Stimulated activated CD4-positive, alpha-beta T cell treated with anti-CD3 and anti-CD28 coated beads, TNF-alpha, amount 100 ng/mL, for 1 hour (primary cell): ENCODE data around the gene ST3GAL3.
"Not testable (repeated sequence)": the region's sequence is repeated elsewhere in the genome, so short reads cannot be mapped to it uniquely, and the experiment has no call there.

Experiments used
- DNase-seq, 3 donors: peaks; one replicate each; pipeline ENCODE4 v3.0.0-alpha.2; 2020; ENCODE audit warnings: low read depth in 3 of 3, low spot score in 1 of 3

ST3GAL3 gene

DNA sequence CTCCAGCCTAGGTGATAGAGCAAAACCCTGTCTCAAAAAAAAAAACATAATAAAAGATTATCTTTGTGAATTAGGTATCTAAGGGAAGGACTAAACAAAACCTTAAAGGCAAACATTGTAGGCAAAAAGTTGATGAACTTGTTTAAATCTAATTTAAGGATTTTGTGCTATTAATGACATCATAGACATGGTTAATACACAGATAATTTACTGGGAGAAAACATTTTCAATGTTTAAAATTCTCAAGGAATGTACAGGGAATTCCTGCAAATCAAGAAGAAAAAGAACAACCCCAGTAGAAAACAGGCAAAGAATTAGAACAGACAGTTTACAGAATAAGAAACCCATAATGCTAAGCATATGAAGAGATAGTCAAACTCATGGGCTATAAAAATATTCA lies 47.6 kb downstream of the ST3GAL3 start:
- DNase-seq = no peak

DNA sequence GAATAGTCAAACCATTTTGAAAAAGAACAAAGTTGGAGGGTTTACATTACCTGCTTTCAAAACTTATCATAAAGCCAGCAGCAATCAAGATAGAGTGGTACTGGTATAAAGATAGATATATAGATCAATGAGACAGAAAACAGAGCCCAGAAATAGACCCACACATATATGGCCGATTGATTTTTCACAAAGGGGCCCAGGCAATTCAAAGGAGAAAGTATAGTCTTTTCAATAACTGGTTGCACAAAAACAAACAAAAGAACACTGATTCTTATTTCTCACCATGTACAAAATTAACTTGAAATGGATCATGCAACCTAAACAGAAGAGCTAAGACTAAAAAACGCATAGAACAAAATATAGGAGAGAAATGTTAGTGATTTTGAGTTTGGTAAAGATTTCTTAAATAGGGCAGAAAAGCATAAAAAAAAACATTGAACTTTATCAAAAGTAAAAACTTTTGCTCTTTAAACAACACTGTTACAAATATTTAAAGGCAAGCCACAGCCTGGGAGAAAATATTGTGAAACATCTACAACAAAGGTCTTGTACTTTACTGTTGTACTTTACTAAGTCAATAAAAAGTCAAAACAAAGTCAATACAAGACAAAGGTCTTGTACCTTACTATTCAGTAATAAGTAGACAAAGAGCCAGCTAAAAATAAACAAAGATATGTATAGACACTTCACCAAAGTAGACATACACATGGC lies 50.2 kb downstream of the ST3GAL3 start:
- no peak for DNase-seq

DNA sequence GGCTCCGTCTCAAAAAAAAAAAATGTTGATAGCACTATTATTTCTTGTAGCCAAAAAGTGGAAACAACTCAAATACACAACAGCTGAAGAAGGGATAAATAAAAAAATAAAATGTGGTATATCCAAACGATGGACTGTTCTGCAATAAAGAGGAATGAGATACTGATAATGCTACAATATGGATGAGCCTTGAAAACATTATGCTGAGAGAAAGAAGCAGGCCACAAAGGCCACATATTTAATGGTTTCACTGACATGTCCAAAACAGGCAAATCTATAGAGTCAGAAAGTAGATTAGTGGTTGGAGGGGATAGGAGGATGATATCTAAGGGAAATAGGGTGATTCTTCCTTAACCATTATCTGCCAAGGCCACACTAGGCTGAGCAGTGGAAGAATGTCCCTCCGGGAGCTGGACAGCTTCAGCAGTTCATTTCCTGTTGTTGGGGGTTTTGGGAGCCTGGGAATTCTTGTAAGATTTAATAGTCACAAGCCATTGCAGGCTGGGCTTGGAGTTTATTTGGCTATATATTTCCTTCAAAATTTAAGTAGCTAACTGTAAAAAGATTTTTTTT lies 53.5 kb downstream of the ST3GAL3 start:
- no peak for DNase-seq

DNA sequence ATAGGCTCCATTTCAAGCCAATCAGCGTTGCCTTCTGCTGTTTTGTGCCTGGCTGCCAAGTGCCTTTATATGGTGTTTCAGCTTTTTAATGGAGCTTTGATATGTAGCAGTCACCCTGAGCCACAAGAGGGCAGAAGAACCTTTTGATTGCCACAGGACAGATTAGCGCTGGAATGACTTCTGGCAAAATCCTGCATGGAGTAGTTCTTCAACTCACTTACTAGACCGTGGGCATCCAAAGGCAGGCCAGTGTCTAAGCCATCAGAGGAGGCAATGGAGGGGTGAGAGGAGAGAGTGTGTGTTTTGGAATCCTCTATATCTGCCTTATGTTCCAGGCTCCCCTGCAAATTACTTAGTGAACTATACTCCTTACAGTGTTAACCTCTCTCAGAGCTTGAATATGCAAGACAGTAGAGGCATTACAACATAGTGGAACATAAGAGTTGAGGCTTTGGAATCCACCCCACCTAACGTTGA lies 56.2 kb downstream of the ST3GAL3 start:
- DNase-seq = peak in 1 of 3 donors; percentile 3

DNA sequence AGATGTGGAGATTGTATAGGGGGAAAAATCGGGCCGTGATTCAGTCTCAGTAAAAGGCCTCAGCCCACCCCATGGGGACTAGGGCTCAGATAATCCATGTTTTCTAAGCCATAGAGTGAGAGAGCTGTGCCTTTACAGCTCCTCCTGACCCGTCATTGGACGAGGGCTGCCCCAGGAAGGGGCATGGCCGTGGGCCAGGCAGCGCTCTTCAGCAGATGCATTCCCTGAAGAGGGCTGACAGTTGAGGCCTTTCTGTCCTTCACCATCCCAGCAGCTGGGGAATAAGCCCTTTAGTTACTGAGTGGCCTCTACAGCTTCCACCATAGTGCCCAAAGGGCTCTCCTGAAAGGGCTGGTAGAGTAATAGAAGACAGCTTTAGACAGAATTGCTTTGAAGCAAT lies 57.2 kb downstream of the ST3GAL3 start:
- no peak for DNase-seq

DNA sequence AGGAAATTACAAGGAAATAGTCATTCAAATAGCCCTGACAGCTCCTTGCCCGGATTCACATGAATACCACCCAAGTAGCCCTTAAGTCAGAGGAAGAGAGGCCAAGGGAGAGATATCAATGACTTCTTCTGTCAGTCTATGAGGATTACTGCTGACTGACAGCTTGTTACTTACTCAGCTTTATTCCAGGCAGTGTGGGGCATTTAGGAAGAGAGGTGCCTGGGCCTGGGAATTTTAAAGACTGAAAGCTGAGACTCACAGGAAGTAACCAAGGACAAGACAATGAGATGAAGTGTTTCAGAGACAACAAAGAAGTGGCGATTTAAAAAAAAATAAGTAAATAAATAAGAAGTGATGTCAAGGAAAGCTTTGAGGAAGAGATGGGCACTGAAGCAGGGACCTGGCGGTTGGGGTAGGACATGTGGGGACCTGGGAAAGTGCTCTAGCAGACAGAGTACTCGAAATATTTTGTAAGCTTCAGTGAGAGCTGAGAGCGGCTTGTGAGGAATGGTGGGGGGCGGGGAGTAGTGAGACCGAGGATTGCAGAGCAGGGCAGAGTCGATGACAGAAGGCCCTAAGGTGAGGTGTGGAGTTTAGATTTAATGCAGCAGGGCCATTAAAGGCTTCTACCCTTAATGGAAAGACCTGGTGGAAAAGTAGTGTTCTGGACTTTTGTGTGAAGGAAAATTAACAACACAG lies 58.9 kb downstream of the ST3GAL3 start:
- no peak for DNase-seq

DNA sequence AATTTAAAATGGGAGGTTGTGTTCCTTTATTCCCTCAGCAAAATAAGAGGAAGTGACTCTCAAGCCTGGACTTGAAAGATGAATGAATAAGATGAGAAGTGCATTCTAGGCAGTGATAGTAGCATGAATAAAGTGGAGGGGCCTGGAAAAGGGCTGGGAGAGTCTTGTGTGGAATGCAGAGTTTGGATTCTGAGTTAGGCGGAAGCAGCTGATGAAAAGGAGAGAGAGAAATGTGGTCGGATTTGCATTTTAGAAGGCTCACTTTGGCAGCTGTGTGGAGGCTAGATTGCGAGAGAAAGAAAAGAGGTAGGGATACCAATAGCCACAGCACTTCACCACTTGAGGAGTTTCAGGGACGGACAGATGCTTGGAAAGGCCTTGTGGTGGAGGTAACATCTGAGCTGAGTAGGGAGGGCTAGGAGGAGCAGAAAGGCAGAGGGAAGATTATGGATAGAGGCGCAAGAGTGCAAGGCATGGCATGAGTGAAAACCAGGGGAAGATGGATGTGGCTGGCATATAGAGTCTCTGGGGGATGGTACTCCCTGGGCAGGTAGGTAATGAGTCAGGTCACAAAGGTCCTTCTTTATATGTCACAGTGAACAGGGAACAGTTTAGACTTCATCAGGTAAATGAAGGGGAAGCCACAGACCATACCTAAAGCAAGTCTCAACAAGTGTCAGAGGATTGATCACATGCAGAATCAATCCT lies 59.6 kb downstream of the ST3GAL3 start:
- no peak for DNase-seq

DNA sequence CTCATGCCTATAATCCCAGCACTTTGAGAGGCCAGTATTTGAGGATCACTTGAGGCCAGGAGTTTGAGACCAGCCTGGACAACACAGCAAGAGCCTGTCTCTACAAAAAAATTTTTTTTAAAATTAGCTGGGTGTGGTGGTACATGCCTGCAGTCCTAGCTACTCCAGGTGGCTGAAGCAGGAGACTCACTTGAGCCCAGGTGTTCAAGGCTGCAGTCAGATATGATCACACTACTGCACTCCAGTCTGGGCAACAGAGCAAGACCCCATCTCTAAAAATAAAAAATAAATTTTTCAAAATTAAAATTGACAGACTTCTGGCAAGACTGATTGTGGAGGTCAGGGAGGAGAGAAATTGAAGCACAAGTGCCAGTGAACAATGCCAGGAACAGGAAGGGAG lies 60.8 kb downstream of the ST3GAL3 start:
- DNase-seq = no peak

DNA sequence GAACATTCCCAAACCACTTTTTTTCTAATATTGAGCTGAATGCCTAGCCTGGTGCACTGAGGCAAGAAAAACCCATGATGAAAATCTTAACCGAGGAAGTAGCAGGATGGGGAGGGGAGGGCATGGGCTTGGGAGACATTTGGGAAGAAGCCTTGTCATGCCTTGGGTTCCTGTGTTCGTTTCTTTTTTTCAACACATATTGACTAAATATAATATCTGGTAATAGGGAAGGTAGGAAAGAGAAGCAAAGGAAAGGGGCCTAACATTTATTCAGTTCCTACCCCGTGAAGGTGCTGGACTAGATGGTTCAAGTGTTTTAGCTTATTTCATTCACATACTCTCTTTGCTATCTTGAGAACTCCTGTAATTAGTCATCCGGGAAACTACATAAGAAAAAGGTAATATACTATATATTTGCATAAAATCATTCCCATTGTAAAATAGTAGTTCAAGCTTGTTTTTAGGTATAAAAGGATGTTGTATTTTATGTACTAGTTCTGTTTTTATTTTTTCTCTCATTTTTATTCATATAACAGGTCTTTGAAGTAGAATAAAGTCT lies 62.1 kb downstream of the ST3GAL3 start:
- no peak for DNase-seq

DNA sequence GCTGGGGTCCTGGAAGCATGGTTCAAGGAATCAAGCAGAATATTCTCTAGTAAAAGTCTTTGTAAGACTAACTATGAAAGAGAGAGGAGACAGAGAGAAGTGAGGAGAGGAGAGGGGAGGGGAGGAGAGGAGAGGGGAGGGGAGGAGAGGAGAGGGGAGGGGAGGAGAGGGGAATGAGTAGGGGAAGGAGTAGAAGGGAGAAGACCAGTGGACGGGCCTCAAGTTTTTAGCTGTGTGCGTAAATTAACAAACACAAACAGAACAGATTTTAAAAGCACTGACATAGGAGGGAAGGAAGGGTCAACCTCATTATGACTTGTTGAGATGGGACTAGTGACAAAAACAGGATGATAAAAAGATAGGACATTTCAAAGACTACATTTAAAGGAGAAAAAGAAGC lies 62.8 kb downstream of the ST3GAL3 start:
- no peak for DNase-seq

DNA sequence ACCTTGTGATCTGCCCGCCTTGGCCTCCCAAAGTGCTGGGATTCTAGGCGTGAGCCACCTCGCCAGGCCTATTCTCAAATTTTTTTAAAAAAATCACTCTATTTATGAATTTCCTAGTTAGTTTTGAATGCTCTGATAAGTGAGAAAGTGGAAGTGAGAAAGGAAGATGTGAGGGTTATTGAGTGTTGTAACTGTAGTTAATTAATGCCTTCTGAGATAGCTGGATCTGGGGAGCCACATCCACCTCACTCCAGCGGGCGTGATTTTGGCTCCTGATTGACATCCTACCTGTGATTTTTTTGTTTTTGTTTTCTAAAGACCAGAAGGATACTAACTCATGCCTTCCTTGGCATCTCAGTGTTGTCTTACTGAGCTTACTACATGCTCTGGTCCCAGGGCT lies 65.6 kb downstream of the ST3GAL3 start:
- no peak for DNase-seq

DNA sequence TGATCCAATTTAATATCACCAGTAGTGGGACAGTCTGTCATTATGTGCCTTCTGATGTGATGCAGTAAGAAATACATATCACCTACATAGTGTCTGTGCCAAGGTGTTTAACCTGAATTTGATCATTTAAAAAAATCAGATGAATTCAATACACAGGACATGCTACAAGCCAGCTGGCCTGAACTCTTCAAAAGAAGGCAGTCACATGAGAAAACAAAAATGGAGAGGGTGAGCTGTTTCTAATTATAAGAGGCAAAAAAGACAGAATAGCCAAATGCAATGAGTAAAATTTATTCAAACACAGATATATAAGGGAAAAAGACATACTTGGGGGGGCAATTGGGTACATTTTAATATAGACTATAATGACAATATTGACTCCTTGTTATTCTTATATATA lies 66.5 kb downstream of the ST3GAL3 start:
- DNase-seq = no peak

DNA sequence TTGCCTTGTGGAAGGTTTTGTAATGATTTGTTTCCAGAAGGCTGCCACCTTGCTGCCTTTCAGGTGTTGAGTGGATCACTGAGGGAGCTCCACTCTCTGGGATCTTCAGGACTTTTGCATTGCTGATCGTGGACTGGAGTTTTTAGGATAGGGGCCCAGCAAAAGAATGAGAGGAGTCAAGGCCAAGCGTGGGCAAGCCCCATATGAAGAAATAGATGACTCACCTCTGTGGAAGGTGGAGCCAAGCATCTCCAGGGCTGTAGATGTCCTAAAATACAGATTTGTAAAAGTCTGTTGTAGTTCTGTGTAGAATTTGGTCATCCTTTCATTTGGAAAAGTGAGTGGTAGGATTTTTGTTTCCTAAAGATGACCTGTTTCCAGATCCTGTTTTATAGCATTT lies 67.0 kb downstream of the ST3GAL3 start:
- no peak for DNase-seq

DNA sequence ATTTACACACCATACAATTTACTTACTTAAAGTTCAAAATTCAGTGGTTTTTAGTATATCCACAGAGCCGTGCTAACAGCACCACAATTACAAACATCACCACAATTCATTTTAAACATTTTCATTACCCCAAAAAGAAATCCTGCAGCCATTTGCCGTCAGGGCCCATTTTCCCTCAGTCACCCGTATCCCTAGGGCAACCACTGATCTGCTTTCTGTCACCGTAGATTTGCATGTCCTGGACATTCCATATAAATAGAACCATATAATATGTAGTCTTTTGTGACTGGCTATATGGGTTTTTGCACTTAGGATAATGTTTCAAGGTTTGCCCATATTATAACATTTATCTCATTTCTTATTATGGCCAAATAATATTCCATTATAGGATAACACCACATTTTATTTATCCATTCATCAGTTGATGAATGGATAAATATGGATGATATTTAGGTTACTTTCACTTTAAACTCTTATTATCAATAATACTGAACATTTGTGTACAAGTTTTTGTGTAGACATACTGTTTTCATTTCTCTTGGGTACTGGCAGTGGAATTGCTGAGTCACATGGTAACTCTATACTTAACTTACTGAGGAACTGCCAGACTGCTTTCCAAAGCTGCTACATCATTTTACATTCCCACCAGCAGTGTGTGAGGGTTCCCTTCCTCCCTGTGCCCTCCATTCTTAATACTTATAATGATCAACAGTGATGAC lies 68.9 kb downstream of the ST3GAL3 start:
- DNase-seq = no peak

DNA sequence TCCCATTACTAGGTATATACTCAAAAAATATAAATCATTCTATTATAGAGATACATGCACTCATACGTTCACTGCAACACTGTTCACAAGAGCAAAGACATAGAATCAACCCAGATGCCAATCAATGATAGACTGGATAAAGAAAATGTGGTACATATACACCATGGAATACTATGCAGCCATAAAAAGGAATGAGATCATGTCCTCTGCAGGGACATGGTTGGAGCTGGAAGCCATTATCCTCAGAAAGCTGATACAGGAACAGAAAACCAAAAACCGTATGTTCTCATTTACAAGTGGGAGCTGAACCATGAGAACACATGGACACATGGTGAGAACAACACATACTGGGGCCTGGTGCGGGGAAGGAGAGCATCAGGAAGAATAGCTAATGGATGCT lies 70.6 kb downstream of the ST3GAL3 start:
- not testable (repeated sequence) for DNase-seq

DNA sequence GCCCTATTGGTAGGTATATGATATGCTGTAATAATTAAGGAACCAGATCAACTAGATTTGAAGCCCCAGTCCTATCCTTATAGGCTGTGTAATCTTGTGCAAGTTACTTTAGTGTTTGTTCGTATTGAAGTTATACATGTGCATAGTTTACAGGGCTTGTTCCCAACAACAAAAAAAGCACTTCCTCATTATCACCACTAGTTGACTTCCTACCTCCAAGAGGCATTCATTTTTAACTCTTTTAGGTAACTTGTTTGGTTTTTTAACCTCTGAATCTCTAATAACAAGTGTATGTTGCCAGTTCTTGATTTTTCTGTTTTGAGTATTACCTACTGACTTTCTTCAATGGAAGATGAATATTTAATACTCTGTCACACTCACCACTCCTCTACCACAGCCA lies 71.9 kb downstream of the ST3GAL3 start:
- DNase-seq = no peak

DNA sequence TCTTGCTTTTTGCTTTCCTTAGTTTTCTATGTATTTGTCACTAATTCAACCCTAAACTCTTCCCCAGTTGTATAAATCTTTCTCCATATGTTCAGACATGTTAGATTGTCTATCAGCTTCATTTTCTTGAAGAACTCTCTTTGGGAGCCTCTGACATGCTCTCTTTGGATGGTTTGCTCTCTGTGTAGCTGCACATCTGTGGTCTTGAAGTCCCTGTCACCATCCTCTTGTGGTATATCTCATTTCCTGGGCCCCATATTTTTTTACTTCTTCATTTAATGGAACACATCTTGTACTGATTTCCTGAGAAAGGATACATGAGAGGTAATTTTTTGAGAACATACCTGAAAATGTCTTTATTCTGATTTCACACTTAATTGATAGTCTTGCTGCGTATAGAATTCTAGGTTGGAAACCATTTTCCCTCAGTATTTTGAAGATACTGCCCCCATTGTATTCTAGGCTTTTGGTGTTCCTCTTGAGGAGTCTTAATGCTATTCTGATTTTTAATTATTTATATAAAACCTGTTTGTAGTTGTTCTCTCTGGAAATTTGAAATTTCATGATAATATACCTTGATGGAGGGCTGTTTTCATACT lies 72.6 kb downstream of the ST3GAL3 start:
- no peak for DNase-seq

DNA sequence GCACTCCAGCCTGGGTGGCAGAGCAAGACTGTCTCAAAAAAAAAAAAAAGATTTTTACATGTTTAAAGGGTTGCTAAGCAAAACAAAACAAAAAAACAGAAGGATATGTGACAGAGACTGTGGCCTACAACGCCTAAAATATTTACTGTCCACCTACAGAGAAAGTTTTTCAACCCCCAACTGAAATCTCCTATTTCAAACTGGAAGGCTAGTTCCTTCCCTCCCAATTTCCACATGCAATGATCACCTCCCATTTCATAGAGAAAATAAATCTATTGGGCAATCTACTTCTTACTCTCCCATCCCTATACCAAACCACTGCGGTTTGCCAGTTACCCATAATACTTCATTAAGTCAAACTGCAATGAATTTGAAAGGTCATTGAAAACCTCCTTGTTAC lies 74.2 kb downstream of the ST3GAL3 start:
- no peak for DNase-seq

DNA sequence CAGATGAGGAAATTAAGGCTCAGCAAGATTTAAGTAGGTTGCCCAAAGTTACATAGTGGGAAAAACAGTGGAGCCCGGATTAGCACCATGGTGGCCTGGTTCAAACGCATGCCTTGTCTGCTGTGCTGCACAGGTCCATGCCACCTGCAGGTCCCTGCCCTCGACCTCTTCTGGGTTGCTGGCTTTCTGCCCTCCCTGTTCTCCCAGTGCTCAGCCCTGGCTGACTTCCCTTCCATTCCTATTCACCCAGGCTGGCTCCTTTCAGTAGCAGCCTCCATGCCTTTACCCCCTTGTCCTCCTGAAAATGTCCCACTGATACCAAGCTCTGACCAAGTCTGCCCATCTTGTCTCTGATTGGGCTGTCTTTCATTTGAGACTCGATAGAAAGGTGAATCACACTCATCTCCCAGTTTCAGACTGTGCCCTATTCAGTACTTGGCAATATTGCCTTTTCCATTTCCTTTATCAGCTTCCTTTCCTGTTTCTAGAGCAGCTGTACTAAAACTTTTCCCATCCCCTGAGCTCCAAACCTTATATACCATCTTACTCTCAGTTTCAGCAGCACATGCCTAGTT lies 75.8 kb downstream of the ST3GAL3 start:
- no peak for DNase-seq

DNA sequence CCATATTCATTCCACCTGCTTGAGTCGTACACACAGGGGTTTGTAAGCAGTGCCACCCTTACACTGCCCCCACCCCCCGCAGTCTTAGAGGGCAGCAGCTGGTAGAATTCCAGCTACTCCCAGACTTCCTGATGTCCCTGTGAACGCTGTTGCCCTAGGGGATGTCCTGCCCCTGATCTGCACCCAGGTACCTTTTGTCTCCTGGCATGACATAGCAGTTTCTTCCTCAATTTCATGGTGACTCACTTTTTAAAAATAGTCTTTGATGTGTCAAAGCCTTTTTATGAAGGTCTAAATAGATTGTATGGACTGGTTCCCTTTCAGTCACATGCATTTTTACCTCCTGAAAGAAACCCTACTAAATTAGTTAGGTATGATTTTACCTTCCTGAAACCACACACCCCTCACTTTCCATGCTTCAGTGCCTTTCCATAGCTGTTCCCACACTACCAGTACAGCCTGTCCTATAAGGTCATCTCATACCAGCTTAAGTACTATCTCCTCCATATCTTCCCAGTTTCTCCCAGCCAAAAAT lies 76.4 kb downstream of the ST3GAL3 start:
- DNase-seq = no peak
